DMS 273 treated with DMSO at 0.1 percent for 48 hours (cell line): ENCODE data around the gene PRAC2.

Experiments used
- DNase-seq: peaks from one replicate; lab custom pipeline; 2025; lab: John Stamatoyannopoulos, UW

Gene PRAC2

DNA sequence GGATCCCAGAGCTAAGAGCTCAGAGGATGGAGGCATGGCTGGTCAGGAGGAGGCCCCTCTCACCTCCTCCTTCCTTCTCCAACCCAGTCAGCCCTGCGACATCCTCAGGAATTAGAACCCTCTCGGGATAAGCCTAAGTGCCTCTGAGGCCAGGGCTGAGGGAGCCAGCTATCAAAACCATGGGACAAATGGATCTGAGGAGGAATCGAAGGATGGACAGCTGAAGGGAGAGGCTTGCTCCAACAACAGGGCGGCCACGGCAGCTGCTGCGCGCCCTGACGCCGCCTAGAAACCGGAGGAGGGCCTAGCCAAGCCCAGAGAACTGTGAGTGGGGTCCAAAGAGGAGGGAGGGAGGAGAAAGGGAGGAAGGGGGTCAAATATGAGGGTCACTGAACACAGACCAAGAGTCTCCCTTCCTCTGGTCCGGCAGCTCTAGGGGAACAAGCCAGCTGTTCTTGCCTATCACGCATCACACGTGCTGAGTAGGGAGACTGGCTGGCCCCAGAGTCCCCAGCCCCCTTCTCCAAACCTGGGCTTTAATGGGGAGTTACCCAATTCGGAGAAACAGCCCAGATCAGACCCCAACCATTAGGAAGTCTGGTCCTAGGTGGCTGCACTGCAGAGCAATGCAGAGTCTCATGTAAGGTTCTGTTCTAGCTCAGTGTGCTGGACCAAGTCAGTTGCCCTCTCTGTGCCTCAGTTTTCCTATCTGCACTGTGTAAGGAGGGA is 11.5 kb downstream of the PRAC2 start:
- no peak for DNase-seq

DNA sequence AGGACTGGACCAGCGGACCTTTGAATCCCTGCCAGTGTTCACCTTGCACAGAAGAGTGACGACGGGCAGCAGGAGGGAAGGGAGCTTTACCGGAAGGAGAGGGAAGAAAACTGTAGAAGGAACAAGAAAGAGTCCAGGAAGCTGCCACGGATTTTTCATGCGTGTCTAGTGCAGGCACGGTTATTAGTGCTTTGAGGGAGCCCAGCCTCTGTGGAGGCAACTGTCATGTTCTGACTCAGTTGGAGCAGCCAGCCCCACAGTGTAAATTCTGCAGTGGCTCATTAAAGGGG is 12.0 kb downstream of the PRAC2 start:
- no peak for DNase-seq

DNA sequence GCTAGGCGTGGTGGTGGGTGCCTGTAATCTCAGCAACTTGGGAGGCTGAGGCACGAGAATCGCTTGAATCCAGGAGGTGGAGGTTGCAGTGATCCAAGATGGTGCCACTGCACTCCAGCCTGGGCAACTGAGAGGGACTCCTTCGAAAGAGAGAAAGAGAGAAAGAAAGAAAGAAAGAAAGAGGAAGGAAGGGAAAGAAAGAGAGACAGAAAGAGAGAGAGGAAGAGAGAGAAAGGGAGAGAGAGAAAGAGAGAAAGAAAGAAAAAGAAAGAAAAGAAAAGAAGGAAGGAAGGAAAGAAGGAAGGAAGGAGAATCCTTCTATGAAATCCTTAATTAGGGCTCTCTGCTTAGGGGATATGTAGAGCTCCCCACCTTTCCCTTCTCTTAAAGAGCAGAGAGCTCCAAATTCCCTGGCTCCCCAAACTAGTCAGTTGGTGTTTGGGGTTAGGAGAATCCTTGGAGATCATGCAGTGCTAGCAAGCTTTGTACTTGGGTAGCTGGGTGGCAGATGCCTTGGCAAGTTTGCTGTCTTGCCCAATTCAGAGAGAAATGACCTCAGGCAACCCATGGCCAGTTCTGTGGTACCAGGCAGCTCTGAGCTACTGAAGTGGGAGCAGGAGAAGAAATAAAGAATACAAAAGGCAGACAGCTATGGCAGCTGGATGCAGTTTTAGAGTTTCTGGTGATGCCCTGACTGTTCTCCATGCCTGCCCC is 14.5 kb downstream of the PRAC2 start:
- DNase-seq = no peak

DNA sequence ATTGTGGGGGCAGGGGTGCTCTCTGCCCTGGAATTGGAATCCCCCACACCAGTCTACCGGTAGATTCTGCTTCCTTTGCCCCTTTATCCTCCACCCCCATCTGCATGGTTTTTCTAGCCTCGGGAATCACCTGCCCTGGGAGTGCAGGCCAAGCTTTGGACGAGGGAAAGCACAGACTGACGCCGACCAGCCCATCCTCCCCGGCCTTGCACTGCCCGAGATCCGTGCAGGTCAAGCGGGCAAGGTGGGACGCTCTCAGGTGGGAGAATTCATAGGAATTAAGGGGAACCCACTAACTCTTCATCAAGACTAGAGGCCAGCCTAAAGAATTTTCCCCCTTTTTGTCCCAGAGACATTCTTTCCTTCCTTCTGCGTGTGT is 15.4 kb downstream of the PRAC2 start:
- no peak for DNase-seq

DNA sequence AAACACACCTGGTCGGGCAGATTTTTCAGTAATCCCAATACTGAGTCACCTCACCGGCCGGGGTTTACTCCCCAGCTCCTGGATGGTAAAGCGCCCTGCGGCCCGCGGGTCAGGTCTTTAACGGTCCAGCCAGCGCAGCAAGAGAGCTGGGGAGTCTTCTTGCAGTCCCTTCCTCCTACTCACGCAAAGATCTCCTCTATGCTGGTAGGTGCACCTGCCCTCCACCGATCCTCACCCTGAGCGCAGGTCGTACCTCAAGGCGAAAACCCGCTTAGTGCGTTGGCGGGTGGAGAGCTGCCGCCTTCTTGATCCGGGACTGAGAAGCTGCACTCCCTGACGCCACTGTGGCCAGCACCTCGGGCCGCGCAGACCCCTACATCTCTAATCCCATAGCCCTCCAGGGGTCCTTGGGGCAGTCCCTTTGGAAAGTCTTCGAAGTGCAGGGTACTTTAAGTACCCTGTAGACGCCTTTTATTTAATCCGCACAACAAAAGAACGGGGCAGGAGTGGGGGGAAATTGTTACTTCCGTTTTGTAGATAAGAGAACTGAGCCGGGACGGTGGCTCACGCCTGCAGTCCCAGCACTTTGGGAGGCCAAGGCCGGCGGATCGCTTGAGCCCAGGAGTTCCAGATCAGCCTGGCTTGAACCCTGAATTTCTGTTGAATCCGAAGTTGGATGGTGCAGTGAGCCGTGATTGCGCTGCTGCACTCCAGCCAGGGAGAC is 16.0 kb downstream of the PRAC2 start:
- no peak for DNase-seq

DNA sequence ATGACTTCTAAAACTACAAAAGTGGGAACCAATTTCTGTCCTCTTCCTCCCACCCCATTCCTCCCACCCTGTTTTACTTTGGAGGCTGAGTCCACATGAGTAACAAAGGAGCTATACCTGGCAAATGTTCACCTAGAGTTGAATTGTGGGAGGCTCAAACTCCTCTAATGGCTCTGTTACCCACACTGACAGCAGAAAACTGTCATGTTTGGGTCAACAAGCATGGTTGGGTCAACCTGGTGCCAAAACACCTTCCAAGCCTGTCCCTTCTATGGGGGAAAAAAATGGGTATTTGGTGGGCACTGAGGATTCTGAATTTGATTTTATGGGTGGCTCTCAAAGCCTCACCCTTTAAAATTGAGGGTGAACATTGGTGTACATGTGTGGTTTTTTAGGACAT is 17.6 kb downstream of the PRAC2 start:
- DNase-seq = no peak

DNA sequence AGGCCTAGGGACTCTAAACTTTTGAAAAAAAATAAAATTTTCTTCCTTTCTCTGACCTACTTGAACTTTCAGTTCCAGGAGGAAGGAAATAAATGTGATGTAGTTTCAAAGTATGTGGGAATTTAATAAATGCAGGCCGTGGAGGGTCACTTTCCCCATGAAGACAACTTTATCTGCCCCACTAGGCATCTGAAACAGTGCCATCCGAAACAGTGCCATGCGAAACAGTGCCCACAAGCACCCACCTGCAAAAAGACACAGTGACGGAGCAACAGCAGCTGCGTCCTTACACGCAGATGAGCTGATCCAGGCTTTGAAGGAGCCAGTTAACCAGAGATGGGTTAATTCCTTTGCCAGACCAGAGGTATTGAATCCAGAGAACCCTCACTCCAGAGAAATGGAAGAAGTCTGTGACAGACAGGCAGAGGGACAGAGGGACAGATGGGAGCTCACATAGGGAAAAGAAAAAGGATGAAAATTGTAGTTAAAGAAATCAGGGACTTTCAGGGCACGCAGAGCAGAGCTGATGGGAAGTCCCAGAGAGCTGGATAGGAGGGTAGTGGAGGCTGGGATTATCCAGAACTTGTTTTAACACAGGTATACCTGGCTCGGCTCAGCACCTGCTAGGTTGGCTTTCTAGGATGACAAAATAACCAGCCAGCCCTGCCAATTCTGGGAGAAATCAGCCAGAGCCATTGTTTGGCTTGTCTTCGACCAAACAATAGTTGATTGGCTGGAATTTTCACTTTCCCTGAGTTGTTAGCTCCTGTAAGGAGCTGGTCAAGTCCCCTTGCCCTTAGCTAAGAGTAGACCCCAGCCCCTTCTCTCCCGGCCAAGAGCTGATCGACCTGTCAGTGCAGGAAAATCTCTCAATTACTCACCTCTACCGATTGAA is 22.6 kb downstream of the PRAC2 start:
- no peak for DNase-seq

DNA sequence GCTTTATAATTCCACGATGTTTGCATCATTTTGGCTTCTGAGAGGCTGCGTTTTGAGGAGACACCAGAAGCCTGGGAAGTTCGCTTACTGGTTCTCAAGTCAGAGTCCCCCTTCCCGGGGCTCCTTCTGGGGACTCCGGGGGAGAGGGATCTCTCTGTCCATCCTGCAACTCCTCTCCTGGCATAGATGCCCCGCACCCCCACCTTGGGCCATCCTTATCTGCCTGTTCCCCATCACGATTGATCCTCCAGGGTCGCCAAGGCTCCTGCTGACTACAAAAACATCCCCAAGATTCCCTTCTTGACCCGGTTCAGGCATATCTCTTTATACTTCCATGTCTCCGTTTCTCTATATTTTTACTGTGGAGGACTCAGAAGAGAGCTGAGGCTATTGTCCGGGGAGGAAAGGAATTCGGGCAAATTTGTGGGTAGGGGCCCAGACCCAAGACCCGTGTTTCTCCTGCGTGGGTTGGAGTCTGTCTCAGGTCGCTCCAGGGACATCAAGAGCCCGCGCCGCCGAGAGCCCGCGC is 24.0 kb downstream of the PRAC2 start:
- no peak for DNase-seq

DNA sequence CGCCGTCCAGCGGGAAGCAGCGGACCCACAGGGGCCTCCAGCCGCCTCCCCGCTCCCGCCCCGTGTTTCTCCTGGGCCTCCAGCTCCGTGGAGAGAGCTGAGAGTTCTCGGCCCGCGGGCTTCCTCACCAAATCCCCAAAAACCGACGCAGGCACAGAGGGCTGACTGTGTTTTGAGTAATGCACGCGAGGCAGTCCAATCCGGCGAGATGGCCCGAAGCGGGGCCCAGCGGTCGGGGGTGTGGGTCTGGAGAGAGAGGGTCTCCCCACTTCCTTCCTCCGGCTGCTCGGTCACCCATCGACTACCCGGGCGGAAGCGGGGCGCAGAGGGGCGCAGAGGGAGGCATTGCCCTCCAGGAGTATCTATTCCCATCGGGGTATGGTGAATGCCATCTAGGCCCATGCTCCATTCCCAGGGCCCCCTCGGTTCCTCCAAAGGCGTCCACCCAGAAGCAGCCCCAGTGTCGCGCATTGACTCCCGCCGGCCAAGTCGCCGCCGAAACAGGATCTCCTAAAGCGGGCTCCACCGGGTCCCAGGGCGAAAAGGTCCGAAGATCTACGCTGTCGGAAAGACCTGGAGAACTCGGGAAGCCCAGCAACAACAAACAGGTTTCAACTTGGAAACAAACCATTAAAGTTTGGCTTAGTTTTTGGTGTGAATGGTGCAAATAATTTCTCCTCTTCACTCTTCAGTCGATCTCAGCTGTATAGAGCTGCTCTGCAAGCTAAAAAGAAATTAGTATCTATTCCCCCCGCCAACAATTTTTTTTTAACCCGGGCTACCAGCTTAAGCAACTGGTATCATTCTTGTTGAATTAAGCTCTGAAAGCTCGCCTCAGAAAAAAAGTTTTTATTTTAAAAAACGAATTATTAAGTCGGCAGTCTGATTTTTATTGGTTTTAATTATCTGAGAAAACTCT is 24.7 kb downstream of the PRAC2 start:
- no peak for DNase-seq

DNA sequence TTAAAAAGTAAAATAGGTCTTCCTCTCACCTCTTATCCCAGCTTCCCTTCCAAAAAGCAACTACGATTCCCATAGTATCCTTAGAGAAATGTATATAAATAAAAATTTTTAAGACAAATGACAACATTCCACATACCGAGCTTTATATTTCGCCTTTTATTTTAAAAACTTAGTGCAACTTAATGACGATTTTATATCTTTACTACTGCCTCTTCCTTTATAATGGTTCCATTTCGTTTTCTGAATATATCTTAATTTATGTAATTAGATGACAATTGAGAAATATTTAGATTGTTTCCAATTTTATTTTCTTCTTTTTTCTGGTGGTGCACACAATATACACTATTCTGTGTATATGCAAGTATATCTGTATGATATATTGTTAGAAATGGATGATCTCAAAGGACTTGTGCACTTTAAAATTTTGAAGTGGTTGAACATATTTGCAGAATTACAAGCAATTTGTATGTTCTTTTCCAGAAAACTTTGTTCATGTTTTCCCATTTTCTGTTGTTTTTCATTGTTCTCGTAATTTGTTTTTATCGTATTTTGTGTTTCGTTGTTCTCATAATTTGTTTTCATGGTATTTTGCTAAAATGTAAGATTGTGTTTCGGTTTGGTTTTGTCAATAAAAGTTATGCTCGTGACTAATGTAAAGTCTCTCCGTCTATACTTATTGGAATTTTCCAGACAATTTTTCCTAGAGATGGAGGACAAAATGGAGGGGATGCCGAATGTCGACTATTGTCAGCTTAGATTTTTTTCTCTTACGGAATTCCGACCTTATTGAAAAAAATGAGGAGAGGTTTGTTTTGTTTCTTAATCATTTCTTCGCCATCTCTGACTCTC is 26.0 kb downstream of the PRAC2 start:
- DNase-seq = no peak

DNA sequence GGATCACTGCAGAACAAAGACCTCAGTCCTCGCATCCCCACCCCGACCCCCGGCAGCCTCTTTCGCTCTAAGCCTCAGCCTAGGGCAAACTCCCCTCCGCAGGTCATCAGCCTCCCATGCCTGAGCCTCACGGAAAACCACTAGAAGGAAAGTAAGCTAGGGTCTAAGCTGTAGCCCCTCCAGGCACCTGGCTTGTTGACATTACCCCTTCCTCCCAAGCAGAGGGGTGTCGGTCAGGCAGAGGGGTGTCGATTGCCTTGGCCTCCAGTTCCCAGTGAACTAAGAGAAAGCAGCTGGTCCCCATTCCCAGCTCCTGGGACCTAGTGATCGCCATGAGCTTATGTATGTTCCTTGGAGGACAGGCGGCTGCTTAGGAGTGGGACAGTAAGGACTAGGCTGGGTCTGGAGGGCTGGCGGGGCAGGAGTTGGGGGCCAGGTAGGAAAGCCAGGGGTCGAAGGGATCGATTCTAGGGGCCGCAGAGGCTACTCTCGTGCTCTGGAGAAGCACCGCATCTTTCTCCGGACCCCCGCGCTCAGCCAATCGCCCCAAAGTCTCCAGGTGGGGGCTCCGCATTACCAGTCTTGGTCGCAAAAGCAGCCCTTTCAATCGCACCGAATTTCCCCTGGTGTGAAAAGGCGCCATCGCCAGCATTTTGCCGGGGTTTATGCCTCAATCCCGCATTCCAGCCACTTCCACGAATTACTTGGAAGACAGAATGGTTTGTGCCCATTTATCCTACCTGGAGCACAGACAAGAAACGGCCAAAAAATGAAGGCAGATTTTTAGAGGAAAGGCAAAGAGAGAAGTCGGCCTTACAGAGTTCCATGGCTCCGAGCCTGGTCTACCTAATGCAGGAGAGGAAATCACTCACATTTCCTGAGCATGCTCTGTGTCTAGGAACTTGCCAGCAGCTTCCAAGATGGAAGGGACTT is 26.9 kb downstream of the PRAC2 start:
- DNase-seq = no peak

DNA sequence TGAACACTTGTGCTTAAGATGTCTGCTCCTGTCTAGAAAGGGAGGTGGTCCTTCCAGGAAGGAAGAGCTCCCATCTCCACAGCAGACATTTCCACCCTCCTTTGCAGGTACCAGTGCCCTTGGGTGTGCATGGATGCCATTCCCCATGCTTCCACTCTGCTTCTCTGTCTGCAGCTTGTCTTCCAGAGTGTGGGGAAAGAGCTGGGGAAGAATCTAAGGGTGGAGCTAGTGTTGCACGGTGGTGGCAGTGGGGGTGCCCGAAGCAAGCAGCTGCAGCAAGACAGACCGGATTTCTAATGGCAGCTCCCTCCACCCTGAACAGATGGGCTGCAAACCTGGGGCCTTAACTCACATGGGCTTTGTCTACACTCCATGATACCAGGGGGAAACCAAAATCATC is 28.2 kb downstream of the PRAC2 start:
- DNase-seq = no peak

DNA sequence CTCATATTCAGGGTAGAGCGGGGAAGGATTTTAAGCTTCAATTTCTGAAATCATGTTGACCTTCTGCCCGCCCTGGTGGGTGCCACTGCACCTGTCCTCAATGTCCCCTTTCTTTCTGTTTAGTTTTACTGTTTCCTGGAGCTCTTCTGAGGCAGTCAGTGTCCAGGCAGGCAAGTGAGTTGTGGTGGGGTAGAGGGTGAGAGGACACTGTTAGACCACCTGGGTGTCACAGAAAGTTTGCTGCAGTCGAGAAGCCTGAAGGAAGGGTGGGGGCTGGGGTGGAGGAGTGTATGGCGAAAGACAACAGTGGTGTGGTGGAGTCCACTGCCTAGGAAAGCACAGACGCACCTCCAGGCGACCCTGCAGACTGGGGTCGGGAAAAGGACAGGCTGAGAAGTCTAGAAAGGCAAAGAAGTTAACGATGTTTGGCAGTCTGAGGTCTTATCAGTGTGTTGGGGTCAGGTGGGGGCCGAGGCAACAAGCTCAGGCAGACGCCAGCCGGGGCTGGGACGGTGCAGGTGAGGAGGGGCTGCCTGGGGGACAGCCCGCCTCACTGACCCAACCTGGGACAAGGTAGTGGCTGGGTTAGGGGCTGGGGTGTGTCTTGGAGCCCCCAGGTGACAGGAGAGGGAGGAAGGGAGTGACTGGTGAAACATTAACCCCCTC is 28.9 kb downstream of the PRAC2 start:
- DNase-seq = no peak

DNA sequence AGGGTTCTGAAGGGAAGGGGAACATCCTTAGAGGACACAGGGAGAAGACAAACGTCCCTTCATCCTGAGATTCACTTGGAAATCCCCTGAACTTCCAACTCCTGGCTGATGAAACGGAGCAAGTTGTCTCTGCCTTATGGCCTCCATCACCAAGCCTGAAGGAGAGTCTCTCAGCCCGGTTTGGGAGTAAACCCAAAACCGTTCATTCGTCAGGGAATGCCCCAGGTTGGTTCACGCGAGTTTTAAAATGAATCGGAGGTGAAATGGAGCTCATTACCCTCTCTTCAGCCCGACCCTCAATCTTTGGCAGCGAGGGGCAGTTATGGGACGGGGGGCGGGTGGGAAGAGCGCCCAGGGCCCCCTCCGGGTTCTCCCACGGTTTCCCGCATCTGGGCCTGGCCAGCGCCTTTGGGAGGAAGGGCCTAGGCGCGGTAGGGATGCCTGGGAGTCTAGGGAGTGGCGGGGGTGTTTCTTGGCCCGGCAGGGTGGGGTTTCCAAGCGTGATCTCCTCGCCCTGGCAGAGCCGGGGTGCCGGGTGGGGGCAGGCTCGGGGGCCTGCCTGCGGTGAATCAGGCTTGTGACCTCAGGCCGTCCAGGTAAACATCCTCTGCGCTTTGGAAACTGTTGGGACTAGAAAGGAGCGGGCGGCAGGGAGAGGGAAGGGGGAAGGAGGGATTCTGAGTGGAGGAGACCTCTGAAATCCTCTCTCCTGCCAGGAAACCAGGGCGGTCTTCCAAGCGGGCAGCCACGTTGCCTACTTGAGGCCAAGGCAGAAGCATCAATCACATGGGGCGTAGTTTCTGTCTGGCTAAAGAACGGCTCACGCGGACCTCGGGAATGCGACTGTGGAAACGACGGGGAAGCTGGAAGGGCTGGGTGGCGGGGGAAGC is 29.7 kb downstream of the PRAC2 start:
- DNase-seq = no peak

DNA sequence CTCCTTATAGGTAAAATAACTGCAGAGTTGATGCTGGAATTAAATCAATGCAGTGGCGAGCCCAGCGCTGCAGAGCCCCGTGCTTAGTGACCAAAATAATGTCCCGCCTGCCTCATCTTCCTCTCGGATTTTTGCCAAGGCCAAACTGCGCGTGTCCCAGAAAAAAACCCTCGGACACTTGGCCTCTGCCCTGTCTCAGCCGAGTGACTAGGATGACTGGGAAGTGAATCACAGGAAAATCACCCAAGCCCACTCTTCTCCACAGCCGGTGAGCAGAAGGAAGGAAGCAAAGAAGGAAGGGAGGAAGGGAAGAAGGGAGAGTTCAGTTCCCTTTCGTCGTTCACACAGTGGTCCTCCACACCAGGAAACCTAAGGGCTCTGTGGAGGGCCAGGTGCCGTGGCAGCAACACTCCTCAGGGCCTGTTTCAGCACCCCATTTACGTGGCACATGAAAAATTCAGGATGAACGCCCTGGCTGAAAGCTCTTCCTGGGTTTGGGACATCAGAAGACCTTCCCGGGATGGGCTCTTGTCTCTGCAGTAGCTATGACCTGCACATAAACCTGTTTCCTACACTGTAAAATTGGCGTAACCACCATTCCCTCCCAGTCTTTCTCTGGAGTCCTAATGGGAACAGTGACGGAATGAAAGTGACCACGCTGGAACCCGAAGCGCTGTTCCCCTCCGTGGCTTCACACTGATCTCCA is 31.0 kb downstream of the PRAC2 start:
- DNase-seq = no peak

DNA sequence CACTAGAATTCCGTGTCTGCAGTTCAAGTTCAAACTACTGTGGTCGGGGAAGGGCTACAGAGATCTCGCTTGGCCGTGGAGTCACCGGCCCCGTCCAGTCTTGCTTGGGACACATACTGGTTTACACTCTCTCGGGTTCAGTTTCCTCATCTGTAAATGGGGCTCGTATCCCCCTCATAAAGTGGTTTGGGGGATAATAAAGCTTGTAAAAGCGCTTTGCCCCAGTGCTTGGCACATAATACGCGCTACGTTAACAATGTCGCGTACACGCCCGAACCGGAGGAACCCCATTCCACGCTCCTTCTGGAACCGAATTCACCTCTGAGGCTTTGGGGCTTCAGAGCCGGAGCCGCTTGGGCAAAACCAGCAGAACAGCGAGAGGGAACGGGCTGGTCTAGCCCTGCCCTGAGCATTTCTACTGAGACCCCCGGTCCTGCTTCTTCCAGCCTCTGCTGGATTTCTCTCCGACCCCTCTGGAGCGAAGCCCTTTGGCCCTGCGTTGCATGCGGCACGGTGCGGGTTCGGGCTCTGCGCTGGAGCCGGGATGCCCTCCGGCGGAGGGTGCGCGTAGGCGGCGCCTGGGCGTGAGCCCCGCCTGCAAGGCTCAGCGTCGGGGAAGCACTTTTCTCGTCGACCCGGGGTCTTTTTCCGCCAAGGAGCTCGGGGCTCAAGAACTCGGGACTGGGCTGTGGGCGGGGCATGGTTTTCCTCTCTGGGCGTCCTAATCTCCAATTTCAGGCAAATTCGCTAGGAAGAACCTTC is 31.7 kb downstream of the PRAC2 start:
- DNase-seq = no peak
